Adrenal gland (tissue), 5 donors: ENCODE measurements around the gene TXNDC11.

ENCODE experiments used
- CTCF ChIP-seq, 6 experiments: fragments of 450-650 bp in 4 of 6; fragments of 200-600 bp in 2 of 6; sonication (generic) in 1 of 6; IDR thresholded peaks; 1 replicate in 5 of 6; 2 replicates in 1 of 6; pipeline versions ENCODE4 v1.5.1 to v1.8.0; 2016 to 2021; ENCODE audit warnings: antibody characterized with exemption in 6 of 6, mild to moderate bottlenecking in 2 of 6, moderate library complexity in 1 of 6
- POLR2A ChIP-seq, 2 donors: fragments of 450-650 bp; IDR thresholded peaks; one replicate each; pipeline ENCODE4 v1.6.1; 2017; ENCODE audit warnings: antibody characterized with exemption in 2 of 2, mild to moderate bottlenecking in 2 of 2, moderate library complexity in 1 of 2
- donor health status: DM: no; HTN: no; CAD: no.

- TF ChIP-seq POLR2A (IDR thresholded peaks at IDR 0.05) (no peak), CTCF (IDR thresholded peaks at IDR 0.05) (no peak)
Observed at GRCh38 chr16:11762431-11762830, 19.8 kb upstream of the TXNDC11 start.
